H1 (cell line): Measurements from ENCODE around the gene EXOSC10. TPM values are rescaled to one million over a fixed set of nuclear protein-coding genes. Genes with fewer than 3 reads are reported as not detected.

Experiments
- CREB1 ChIP-seq: IDR thresholded peaks from 2 replicates; pipeline ENCODE4 v1.6.1; 2012; ENCODE audit warnings: inconsistent platforms
- HDAC2 ChIP-seq, 2 experiments: fragments of 300-600 bp in 1 of 2; sonication (generic) in 1 of 2; IDR thresholded peaks; 2 replicates each; pipeline ENCODE4 v1.6.1; 2011 to 2012; ENCODE audit warnings: low read depth in 2 of 2, low read length in 2 of 2, mild to moderate bottlenecking in 2 of 2, moderate library complexity in 2 of 2, borderline replicate concordance in 1 of 2, inconsistent platforms in 1 of 2
- SUZ12 ChIP-seq: fragments of 200-600 bp; sonication (generic); IDR thresholded peaks from 2 replicates; pipeline ENCODE4 v1.6.1; 2012; ENCODE audit warnings: mild to moderate bottlenecking, inconsistent platforms, low read length, moderate library complexity, mixed read lengths
- polyA plus RNA-seq, 7 experiments: library from polyadenylated mRNA; depleted of rRNA in 3 of 7; stranded (reverse) in 5 of 7; unstranded in 2 of 7; fragments of >200 nt in 5 of 7; fragments of 200-250 nt in 2 of 7; gene quantifications; 1 replicate in 5 of 7; 2 replicates in 1 of 7; 4 replicates in 1 of 7; pipeline versions ENCODE4 v1.2.1 to v1.2.3, GENCODE V29; 2011 to 2013; ENCODE audit warnings: missing spikeins in 2 of 7, mixed read lengths in 2 of 7
- total RNA-seq: library from RNA; stranded (reverse); fragmentation: NEBNext Ultra II Directional; extraction: Animal tissue kit (Norgen Biotek cat#: 25700); gene quantifications from 2 replicates; pipeline ENCODE4 v1.2.1, GENCODE V29; 2021

The EXOSC10 gene
- total and polyA plus RNA-seq, 2 of the 8 experiments (the other 6 are each of a cell fraction or from before 2014, with no cell fraction given): 57.9 to 86.1 TPM

GRCh38 chr1:11053758-11054137, 45.9 kb downstream of the EXOSC10 start (continued):
- no peak for TF ChIP-seq HDAC2 (IDR thresholded peaks at IDR 0.05; ENCODE audit: borderline replicate concordance in 1 of 2, low read depth in 2 of 2, low read length in 2 of 2)
- TF ChIP-seq SUZ12: no peak
- no peak for TF ChIP-seq CREB1
